ENCODE measurements around the gene SGCD. TPM values are rescaled to one million over a fixed set of nuclear protein-coding genes. Genes with fewer than 3 reads are reported as not detected.

The SGCD gene
- total and polyA plus RNA-seq, 4 donors: 0.79 to 20.9 (median 6.0) TPM

GRCh38 chr5:156328766-156329165 is 1.8 kb downstream of the SGCD start:
- H3K27me3 ChIP-seq (ENCODE audit: control insufficient read depth in 3 of 3, insufficient read depth in 3 of 3, low read length in 2 of 3): no peaks in the 10 kb centered on the region
- H3K4me3 ChIP-seq: no peak overlapping the region
- H3K9me3 ChIP-seq (ENCODE audit: control insufficient read depth in 4 of 4, insufficient read depth in 3 of 4, low read length in 3 of 4): peaks cover 0 to 2% (median 0%) of the 10 kb centered on the region in 4 donors
- peak overlapping the region in 1 of 2 donors; percentile 80 for H3K27ac ChIP-seq (ENCODE audit: low read depth in 1 of 2, low read length in 1 of 2)
- peaks cover 0 to 17% (median 7%) of the 10 kb centered on the region in 5 donors for H3K4me1 ChIP-seq (ENCODE audit: control insufficient read depth in 5 of 5, insufficient read depth in 5 of 5, low read length in 5 of 5)
- TF ChIP-seq CTCF (IDR thresholded peaks at IDR 0.05; ENCODE audit: control extremely low read depth, extremely low read depth): no peak
- no peak for ATAC-seq (ENCODE audit: insufficient read depth, low FRiP score)
- DNase-seq: no peak
- H3K9ac ChIP-seq (ENCODE audit: insufficient read depth in 1 of 2, low read length in 2 of 2): no peak overlapping the region
- H3K36me3 ChIP-seq (ENCODE audit: control insufficient read depth in 4 of 4, insufficient read depth in 4 of 4, low read length in 4 of 4): peaks cover 0 to 7% (median 2%) of the 10 kb centered on the region in 4 donors
- 79 to 86% methylated on average over 6 of the region's 6 CpGs for WGBS, 2 donors

GRCh38 chr5:156329171-156329611 is 2.2 kb downstream of the SGCD start:
- H3K27ac ChIP-seq (ENCODE audit: low read depth in 1 of 2, low read length in 1 of 2): peak overlapping the region in 1 of 2 donors; percentile 80
- peaks cover 0 to 2% (median 0%) of the 10 kb centered on the region in 4 donors for H3K9me3 ChIP-seq (ENCODE audit: control insufficient read depth in 4 of 4, insufficient read depth in 3 of 4, low read length in 3 of 4)
- peaks cover 0 to 7% (median 2%) of the 10 kb centered on the region in 4 donors for H3K36me3 ChIP-seq (ENCODE audit: control insufficient read depth in 4 of 4, insufficient read depth in 4 of 4, low read length in 4 of 4)
- DNase-seq (no peak), ATAC-seq (ENCODE audit: insufficient read depth, low FRiP score) (no peak)
- H3K4me3 ChIP-seq: no peak overlapping the region
- no peak for TF ChIP-seq CTCF (IDR thresholded peaks at IDR 0.05; ENCODE audit: control extremely low read depth, extremely low read depth)
- no peak overlapping the region for H3K9ac ChIP-seq (ENCODE audit: insufficient read depth in 1 of 2, low read length in 2 of 2)
- H3K27me3 ChIP-seq (ENCODE audit: control insufficient read depth in 3 of 3, insufficient read depth in 3 of 3, low read length in 2 of 3): no peaks in the 10 kb centered on the region
- H3K4me1 ChIP-seq (ENCODE audit: control insufficient read depth in 5 of 5, insufficient read depth in 5 of 5, low read length in 5 of 5): peaks cover 0 to 17% (median 7%) of the 10 kb centered on the region in 5 donors
- 95 to 96% methylated on average over 3 of the region's 3 CpGs for WGBS, 2 donors

GRCh38 chr5:156330141-156330870 is 3.3 kb downstream of the SGCD start:
- H3K27ac ChIP-seq (ENCODE audit: low read depth in 1 of 2, low read length in 1 of 2): no peak overlapping the region
- WGBS, 2 donors: 81 to 85% methylated on average over 7 of the region's 7 CpGs
- no peak overlapping the region for H3K9ac ChIP-seq (ENCODE audit: insufficient read depth in 1 of 2, low read length in 2 of 2)
- ATAC-seq (ENCODE audit: insufficient read depth, low FRiP score): no peak
- no peak for DNase-seq
- H3K27me3 ChIP-seq (ENCODE audit: control insufficient read depth in 3 of 3, insufficient read depth in 3 of 3, low read length in 2 of 3): no peaks in the 10 kb centered on the region
- peaks cover 0 to 7% (median 2%) of the 10 kb centered on the region in 4 donors for H3K36me3 ChIP-seq (ENCODE audit: control insufficient read depth in 4 of 4, insufficient read depth in 4 of 4, low read length in 4 of 4)
- H3K4me3 ChIP-seq: no peak overlapping the region
- H3K9me3 ChIP-seq (ENCODE audit: control insufficient read depth in 4 of 4, insufficient read depth in 3 of 4, low read length in 3 of 4): peaks cover 0 to 2% (median 0%) of the 10 kb centered on the region in 4 donors
- H3K4me1 ChIP-seq (ENCODE audit: control insufficient read depth in 5 of 5, insufficient read depth in 5 of 5, low read length in 5 of 5): peaks cover 0 to 16% (median 7%) of the 10 kb centered on the region in 5 donors
- TF ChIP-seq CTCF (IDR thresholded peaks at IDR 0.05; ENCODE audit: control extremely low read depth, extremely low read depth): no peak
